HEK293 (cell line): ENCODE measurements around the gene ERCC2.

Experiments used
- CTCF ChIA-PET: fragments of 350-600 bp; formaldehyde crosslinking; extraction: SDS; loops from one replicate; lab custom pipeline; 2021; ENCODE audit warnings: antibody characterized with exemption; lab: Yijun Ruan, JAX
- POLR2A ChIA-PET: fragments of 300-600 bp; formaldehyde crosslinking; extraction: SDS; loops from one replicate; lab custom pipeline; 2020; ENCODE audit warnings: antibody characterized with exemption, inconsistent platforms; lab: Yijun Ruan, JAX
- H3K27ac ChIP-seq: fragments of 200-500 bp; sonication (Bioruptor generic); 2 replicates; pipeline ENCODE4 v1.5.1; 2014; ENCODE audit warnings: low read depth, low read length, control low read depth, inconsistent platforms; ENCODE audit errors: extremely low read depth
- H3K36me3 ChIP-seq, 2 experiments: fragments of 200-500 bp in 1 of 2; sonication (Bioruptor generic) in 1 of 2; 1 replicate in 1 of 2; 2 replicates in 1 of 2; pipeline ENCODE4 v1.5.1; 2014 to 2017; ENCODE audit warnings: inconsistent platforms in 2 of 2, low read length in 2 of 2; ENCODE audit not compliant: control insufficient read depth in 2 of 2, insufficient read depth in 1 of 2
- H3K4me1 ChIP-seq: fragments of 200-500 bp; sonication (Bioruptor generic); 2 replicates; pipeline ENCODE4 v1.5.1; 2014; ENCODE audit warnings: mild to moderate bottlenecking, low read length, inconsistent platforms; ENCODE audit not compliant: control insufficient read depth, insufficient read depth
- H3K4me3 ChIP-seq: 2 replicates; pipeline ENCODE4 v1.5.1; 2011; ENCODE audit warnings: low read depth, mild to moderate bottlenecking, control low read depth, low read length, moderate library complexity
- H3K9me3 ChIP-seq: fragments of 200-500 bp; sonication (Bioruptor generic); 2 replicates; pipeline ENCODE4 v1.5.1; 2014; ENCODE audit warnings: low read depth, low read length, inconsistent platforms; ENCODE audit not compliant: control insufficient read depth, insufficient read depth
- RBAK ChIP-seq: fragments of 450-650 bp; formaldehyde crosslinking; IDR thresholded peaks from 2 replicates; pipeline ENCODE4 v1.5.1; 2016; ENCODE audit warnings: missing biosample characterization, missing genetic modification characterization
- SP2 ChIP-seq: fragments of 450-650 bp; formaldehyde crosslinking; IDR thresholded peaks from 2 replicates; pipeline ENCODE4 v1.5.1; 2016; ENCODE audit warnings: missing biosample characterization, missing genetic modification characterization
- ZFP69B ChIP-seq: fragments of 450-650 bp; formaldehyde crosslinking; IDR thresholded peaks from 2 replicates; pipeline ENCODE4 v1.5.1; 2016; ENCODE audit warnings: missing biosample characterization, missing genetic modification characterization
- ZNF140 ChIP-seq: fragments of 450-650 bp; formaldehyde crosslinking; IDR thresholded peaks from 2 replicates; pipeline ENCODE4 v1.5.1; 2016; ENCODE audit warnings: missing biosample characterization, missing genetic modification characterization
- ZNF16 ChIP-seq: fragments of 450-650 bp; formaldehyde crosslinking; IDR thresholded peaks from 2 replicates; pipeline ENCODE4 v1.5.1; 2016; ENCODE audit warnings: low read depth, missing biosample characterization, missing genetic modification characterization
- ZNF2 ChIP-seq: fragments of 450-650 bp; formaldehyde crosslinking; IDR thresholded peaks from 2 replicates; pipeline ENCODE4 v1.5.1; 2016; ENCODE audit warnings: missing biosample characterization, missing genetic modification characterization
- ZNF274 ChIP-seq, 2 experiments: fragments of 200-500 bp in 1 of 2; fragments of 450-650 bp in 1 of 2; sonication (Bioruptor generic) in 1 of 2; formaldehyde crosslinking in 1 of 2; IDR thresholded peaks; 2 replicates each; pipeline versions ENCODE4 v1.5.1 to v1.6.1; 2014 to 2016; ENCODE audit warnings: borderline replicate concordance in 1 of 2, inconsistent platforms in 1 of 2, low read length in 1 of 2, missing biosample characterization in 1 of 2, missing genetic modification characterization in 1 of 2
- ZNF707 ChIP-seq: fragments of 450-650 bp; formaldehyde crosslinking; IDR thresholded peaks from 2 replicates; pipeline ENCODE4 v1.5.1; 2016; ENCODE audit warnings: missing biosample characterization, missing genetic modification characterization
- ZNF747 ChIP-seq: fragments of 450-650 bp; formaldehyde crosslinking; IDR thresholded peaks from 2 replicates; pipeline ENCODE4 v1.5.1; 2016; ENCODE audit warnings: missing biosample characterization, missing genetic modification characterization
- ZNF768 ChIP-seq: fragments of 450-650 bp; formaldehyde crosslinking; IDR thresholded peaks from 2 replicates; pipeline ENCODE4 v1.5.1; 2018; ENCODE audit warnings: missing biosample characterization, mild to moderate bottlenecking, missing genetic modification characterization
- TF ChIP-seq, protein P1 (sequence below): fragments of 450-650 bp; formaldehyde crosslinking; IDR thresholded peaks from 2 replicates; pipeline ENCODE4 v1.5.1; 2016; ENCODE audit warnings: missing biosample characterization, missing genetic modification characterization
- TF ChIP-seq, protein P2 (sequence below): fragments of 450-650 bp; formaldehyde crosslinking; IDR thresholded peaks from 2 replicates; pipeline ENCODE4 v1.5.1; 2016; ENCODE audit warnings: missing biosample characterization, missing genetic modification characterization

Gene ERCC2

DNA sequence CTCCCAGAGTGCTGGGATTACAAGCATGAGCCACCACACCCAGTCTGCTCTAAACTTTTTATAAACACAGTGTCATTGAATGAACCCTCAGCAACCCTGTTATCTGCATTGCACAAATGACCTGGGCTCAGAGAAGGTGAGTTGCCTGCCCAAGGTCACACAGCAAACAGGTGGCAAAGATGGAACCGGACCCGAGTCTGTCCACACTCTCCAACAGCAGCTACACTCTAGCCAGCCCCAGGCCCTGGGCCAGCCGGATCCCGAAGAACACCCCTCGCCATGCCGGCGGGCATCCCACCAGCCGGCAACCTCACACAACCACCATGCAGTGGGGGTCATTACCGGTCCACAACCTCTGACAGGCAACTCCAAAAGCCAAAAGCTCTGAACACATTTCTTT, 14.5 kb downstream of the ERCC2 start:
- CTCF ChIA-PET: interaction anchor here (0.7 to 0.9 kb wide), 3 partner anchors 17 to 123 kb away, joined by 3 to 6 read pairs (median 3); no protein-coding TSS in a partner anchor
- H3K4me3 ChIP-seq: no peak overlapping the region
- H3K9me3 ChIP-seq: no peaks in the 10 kb centered on the region
- H3K4me1 ChIP-seq: no peaks in the 10 kb centered on the region
- peaks cover 36 to 81% of the 10 kb centered on the region in 2 experiments for H3K36me3 ChIP-seq
- POLR2A ChIA-PET: interaction anchor here (0.6 kb wide), 1 partner anchor 317 kb away, joined by 4 read pairs; no protein-coding TSS in a partner anchor
- H3K27ac ChIP-seq: no peak overlapping the region
- peak; percentile 71 for TF ChIP-seq ZNF768
- TF ChIP-seq, protein P1, sequence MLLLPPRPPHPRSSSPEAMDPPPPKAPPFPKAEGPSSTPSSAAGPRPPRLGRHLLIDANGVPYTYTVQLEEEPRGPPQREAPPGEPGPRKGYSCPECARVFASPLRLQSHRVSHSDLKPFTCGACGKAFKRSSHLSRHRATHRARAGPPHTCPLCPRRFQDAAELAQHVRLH (tag by site-specific recombination): no peak

DNA sequence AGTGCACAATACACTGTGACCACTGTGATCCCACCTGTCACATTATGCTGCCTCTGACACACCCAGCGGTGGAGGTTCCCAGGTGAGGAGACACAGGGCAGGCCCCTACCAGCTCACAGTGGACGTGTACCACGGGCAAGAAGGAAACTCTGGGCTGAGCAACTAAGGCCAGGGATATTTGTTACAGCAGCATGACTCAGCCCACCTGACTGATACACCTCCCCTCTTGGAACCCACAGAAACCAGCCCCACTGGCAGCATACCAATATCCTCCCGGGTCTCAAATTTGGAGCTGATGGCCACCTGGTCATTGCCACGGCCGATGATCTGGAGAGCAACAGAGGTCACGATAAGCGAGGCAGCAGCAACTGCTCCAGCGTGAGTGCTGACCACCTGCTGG, 15.0 kb downstream of the ERCC2 start:
- Histone ChIP-seq H3K4me3 (no peak overlapping the region), H3K36me3 (peaks cover 38 to 86% of the 10 kb centered on the region in 2 experiments), H3K4me1 (no peaks in the 10 kb centered on the region), H3K9me3 (no peaks in the 10 kb centered on the region), H3K27ac (no peak overlapping the region)
- TF ChIP-seq ZNF747 (tag by site-specific recombination) (no peak), RBAK (peak; percentile 98)
- ChIA-PET CTCF (interaction anchor here (0.9 kb wide), 1 partner anchor 16 kb away, joined by 6 read pairs; no protein-coding TSS in a partner anchor), POLR2A (interaction anchor here (0.6 kb wide), 2 partner anchors 316 to 380 kb away, joined by 3 to 4 read pairs; no protein-coding TSS in a partner anchor)

DNA sequence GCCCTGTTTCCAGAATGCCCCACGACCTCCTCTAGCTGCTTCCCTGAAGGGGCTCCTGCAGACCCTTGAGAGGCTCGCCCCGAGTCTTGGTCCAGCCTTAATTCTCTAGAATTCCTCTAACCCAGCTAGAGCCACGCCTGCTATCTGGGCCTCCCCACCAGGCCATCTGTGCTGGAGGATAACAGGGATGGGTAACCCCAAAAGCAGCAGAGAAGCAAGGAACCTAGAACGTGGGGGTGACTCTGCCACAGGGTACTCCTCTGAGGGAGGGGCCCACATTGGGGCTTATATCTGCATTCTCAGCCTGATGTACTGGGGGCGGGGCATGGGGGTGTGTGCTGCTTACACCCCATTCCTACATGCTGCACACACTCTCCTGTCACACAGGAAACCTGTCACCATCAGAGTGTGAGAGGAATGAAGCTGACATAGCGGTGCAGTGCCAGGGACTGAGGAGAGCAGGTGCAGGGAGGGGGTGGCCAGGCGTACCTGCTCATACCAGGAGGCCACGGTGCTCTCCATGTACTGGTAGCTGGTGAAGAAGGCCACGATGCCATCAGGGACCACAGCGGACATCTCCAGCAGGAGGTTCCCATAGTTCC, 16.0 kb downstream of the ERCC2 start:
- H3K36me3 ChIP-seq: peaks cover 34 to 95% of the 10 kb centered on the region in 2 experiments

DNA sequence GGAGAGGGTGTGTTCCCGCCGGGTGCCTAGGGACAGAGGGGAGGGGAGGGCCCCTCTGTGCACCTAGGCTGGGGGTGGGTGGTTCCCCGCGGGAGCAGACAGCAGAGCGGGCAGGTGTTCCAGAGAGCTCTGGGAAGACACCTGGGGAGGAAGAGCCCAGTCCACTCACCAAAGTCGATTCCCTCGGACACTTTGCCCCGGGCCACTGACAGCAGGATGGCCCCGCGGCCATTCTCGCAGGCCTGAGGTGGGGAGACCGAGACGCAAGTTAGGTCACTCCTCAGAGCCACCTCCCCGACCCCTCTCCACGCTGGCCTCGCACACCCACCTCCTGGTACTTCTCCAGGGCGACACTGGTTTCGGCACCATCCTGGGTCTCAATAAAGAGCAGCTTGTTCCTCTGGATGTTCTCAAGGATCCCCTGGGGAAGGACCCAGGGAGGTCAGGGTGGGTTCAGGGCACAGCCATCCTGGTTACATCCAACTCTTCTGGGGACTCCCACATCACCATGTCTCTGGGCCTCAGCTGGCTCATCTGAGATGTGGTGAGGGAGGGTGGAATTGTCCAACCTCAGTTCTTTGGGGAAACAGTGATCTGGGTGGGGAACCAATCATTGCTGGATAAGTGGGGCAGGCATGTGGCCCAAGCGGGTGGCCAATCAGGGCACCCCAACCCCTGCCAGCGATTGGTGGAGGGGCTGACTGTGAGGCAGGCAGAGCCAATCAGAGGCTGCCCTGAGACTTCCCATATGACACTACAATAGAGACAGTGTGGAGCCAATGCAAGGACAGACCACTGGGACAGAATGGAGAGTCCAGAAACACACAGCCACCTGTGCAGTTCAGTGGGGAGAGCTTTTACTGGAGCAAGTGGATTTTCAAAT, 17.2 kb downstream of the ERCC2 start:
- no peaks in the 10 kb centered on the region for H3K4me1 ChIP-seq
- TF ChIP-seq ZFP69B (tag by site-specific recombination): no peak
- peak; percentile 60 for TF ChIP-seq SP2
- peak; percentile 54; the same call in 1 of the 2 replicates for TF ChIP-seq ZNF707
- no peak for TF ChIP-seq ZNF274 (IDR thresholded peaks at IDR 0.05; ENCODE audit: low read length)
- TF ChIP-seq ZNF274 (tag by site-specific recombination; IDR thresholded peaks at IDR 0.05; ENCODE audit: borderline replicate concordance): no peak
- H3K4me3 ChIP-seq: no peak overlapping the region
- no peaks in the 10 kb centered on the region for H3K9me3 ChIP-seq
- H3K27ac ChIP-seq: no peak overlapping the region; the same call in 1 of the 2 replicates
- CTCF ChIA-PET: interaction anchor here (1.6 kb wide), 1 partner anchor 15 kb away, joined by 9 read pairs; no protein-coding TSS in a partner anchor
- H3K36me3 ChIP-seq: peaks cover 24 to 92% of the 10 kb centered on the region in 2 experiments
- POLR2A ChIA-PET: interaction anchor here (0.5 to 0.6 kb wide), 2 partner anchors 8 to 104 kb away, joined by 3 read pairs; no protein-coding TSS in a partner anchor

More for the DNA sequence above, 16.0 kb downstream of the ERCC2 start:
- CTCF ChIA-PET: interaction anchor here (1.6 kb wide), 1 partner anchor 16 kb away, joined by 9 read pairs; no protein-coding TSS in a partner anchor
- POLR2A ChIA-PET: interaction anchor here (0.6 kb wide), 1 partner anchor 103 kb away, joined by 3 read pairs; no protein-coding TSS in a partner anchor
- TF ChIP-seq ZNF16: no peak
- TF ChIP-seq, protein P2, sequence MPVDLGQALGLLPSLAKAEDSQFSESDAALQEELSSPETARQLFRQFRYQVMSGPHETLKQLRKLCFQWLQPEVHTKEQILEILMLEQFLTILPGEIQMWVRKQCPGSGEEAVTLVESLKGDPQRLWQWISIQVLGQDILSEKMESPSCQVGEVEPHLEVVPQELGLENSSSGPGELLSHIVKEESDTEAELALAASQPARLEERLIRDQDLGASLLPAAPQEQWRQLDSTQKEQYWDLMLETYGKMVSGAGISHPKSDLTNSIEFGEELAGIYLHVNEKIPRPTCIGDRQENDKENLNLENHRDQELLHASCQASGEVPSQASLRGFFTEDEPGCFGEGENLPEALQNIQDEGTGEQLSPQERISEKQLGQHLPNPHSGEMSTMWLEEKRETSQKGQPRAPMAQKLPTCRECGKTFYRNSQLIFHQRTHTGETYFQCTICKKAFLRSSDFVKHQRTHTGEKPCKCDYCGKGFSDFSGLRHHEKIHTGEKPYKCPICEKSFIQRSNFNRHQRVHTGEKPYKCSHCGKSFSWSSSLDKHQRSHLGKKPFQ: no peak
- TF ChIP-seq ZNF140 (tag by site-specific recombination): no peak
- TF ChIP-seq ZNF2 (tag by site-specific recombination): no peak
- H3K4me3 ChIP-seq: no peak overlapping the region
- H3K27ac ChIP-seq: no peak overlapping the region
- no peaks in the 10 kb centered on the region for H3K4me1 ChIP-seq
- no peaks in the 10 kb centered on the region for H3K9me3 ChIP-seq
